ENCODE data around the gene RNFT2. TPM values are rescaled to one million over a fixed set of nuclear protein-coding genes. Genes with fewer than 3 reads are reported as not detected.
A peak's percentile ranks its signal among the peaks of the same experiment; 100 is the strongest.
"Not testable (repeated sequence)": the region's sequence is repeated elsewhere in the genome, so short reads cannot be mapped to it uniquely, and the experiment has no call there.

The RNFT2 gene
- total and polyA plus RNA-seq, 2 donors from 2014 or later, result 4.3 to 6.8 TPM

- no peak for DNase-seq
- TF ChIP-seq CTCF (IDR thresholded peaks at IDR 0.05; ENCODE audit: borderline replicate concordance, extremely low read depth, insufficient read depth), result no peak
- FAIRE-seq, result no peak
- H3K9me3 ChIP-seq (ENCODE audit: control insufficient read depth in 2 of 3, insufficient read depth in 1 of 3, low read length in 3 of 3), result no peaks in the 10 kb centered on the region
- no peak overlapping the region for H3K27ac ChIP-seq (ENCODE audit: low read depth in 2 of 2, low read length in 2 of 2)
- H3K4me3 ChIP-seq (ENCODE audit: low read length in 3 of 3), result no peak overlapping the region
- no peaks in the 10 kb centered on the region for H3K27me3 ChIP-seq (ENCODE audit: control insufficient read depth, insufficient read depth, low read length)
- intact Hi-C loops (cut with DNase I), result no loop called here
- peaks cover 2 to 3% (median 2%) of the 10 kb centered on the region in 3 donors for H3K4me1 ChIP-seq (ENCODE audit: control insufficient read depth in 2 of 3, insufficient read depth in 2 of 3, low read depth in 1 of 3, low read length in 3 of 3)
- no peak overlapping the region for H3K9ac ChIP-seq (ENCODE audit: low read length in 3 of 3)
- no peaks in the 10 kb centered on the region for H3K36me3 ChIP-seq (ENCODE audit: control insufficient read depth in 2 of 3, insufficient read depth in 3 of 3, low read length in 3 of 3)
Measured at GRCh38 chr12:116813271-116814041, 75.3 kb downstream of the RNFT2 start.

DNA sequence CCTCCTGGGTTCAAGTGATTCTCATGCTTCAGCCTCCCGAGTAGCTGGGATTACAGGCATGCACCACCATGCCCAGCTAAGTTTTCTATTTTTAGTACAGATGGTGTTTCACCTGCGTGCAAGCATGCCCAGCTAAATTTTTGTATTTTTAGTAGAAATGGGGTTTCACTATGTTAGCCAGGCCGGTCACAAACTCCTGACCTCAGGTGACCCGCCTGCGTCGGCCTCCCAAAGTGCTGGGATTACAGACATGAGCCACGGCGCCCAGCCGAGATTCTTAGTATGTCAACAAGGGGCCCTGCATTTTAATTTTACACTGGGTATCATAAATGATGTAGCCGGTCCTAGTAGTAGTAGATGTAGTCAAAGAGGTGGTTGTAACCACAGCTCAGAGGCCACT is 76.7 kb downstream of the RNFT2 start:
- H3K27ac ChIP-seq (ENCODE audit: low read depth in 2 of 2, low read length in 2 of 2); DNase-seq; H3K4me1 ChIP-seq (ENCODE audit: control insufficient read depth in 2 of 3, insufficient read depth in 2 of 3, low read depth in 1 of 3, low read length in 3 of 3); intact Hi-C loops (cut with DNase I); H3K9ac ChIP-seq (ENCODE audit: low read length in 3 of 3); H3K9me3 ChIP-seq (ENCODE audit: control insufficient read depth in 2 of 3, insufficient read depth in 1 of 3, low read length in 3 of 3); H3K27me3 ChIP-seq (ENCODE audit: control insufficient read depth, insufficient read depth, low read length); FAIRE-seq; H3K36me3 ChIP-seq (ENCODE audit: control insufficient read depth in 2 of 3, insufficient read depth in 3 of 3, low read length in 3 of 3); H3K4me3 ChIP-seq (ENCODE audit: low read length in 3 of 3): not testable (repeated sequence)

DNA sequence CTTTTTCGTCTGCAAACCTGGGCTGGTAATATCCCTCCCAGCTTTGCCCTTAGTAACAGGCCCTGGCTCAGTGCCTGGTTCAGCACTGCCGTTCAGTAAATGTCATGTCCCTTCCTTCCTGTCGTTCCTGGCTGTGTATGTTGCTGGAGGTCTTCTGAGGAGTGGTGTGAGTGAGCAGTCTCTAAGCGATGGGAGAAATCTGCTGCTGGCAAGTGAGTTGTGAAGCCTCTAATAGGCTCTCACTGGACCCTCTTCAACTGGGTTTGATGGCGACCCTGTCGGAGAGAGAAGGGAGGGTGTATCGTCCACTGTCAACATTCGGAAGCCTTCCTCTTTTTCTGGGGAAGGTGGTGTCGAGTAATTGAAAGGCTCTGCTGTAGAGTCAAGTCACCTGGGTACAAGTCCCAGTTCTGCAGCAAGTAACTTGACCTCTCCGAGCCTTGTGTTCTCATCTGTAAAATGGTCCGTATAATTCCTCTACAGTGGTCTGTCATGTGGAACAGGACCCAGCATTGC is 80.3 kb downstream of the RNFT2 start:
- peak overlapping the region; percentile 85 to 98 for H3K27ac ChIP-seq (ENCODE audit: low read depth in 2 of 2, low read length in 2 of 2)
- H3K27me3 ChIP-seq (ENCODE audit: control insufficient read depth, insufficient read depth, low read length), result no peaks in the 10 kb centered on the region
- TF ChIP-seq CTCF (IDR thresholded peaks at IDR 0.05; ENCODE audit: borderline replicate concordance, extremely low read depth, insufficient read depth), result no peak
- peak; percentile 15 to 73 (median 54) for DNase-seq
- intact Hi-C loops (cut with DNase I), result no loop called here
- no peaks in the 10 kb centered on the region for H3K36me3 ChIP-seq (ENCODE audit: control insufficient read depth in 2 of 3, insufficient read depth in 3 of 3, low read length in 3 of 3)
- H3K9ac ChIP-seq (ENCODE audit: low read length in 3 of 3), result peak overlapping the region; percentile 30 to 99 (median 93)
- peak overlapping the region; percentile 63 to 93 (median 84) for H3K4me3 ChIP-seq (ENCODE audit: low read length in 3 of 3)
- peaks cover 3 to 9% (median 4%) of the 10 kb centered on the region in 3 donors for H3K4me1 ChIP-seq (ENCODE audit: control insufficient read depth in 2 of 3, insufficient read depth in 2 of 3, low read depth in 1 of 3, low read length in 3 of 3)
- no peak for FAIRE-seq
- no peaks in the 10 kb centered on the region for H3K9me3 ChIP-seq (ENCODE audit: control insufficient read depth in 2 of 3, insufficient read depth in 1 of 3, low read length in 3 of 3)

Measured in kidney (tissue), 14 donors.